ENCODE results near the gene DNMT3A. TPM values are rescaled to one million over a fixed set of nuclear protein-coding genes. Genes with fewer than 3 reads are reported as not detected.

The DNMT3A gene
- total and polyA plus RNA-seq, 2 experiments from 2014 or later = 47.2 to 80.4 TPM

DNA sequence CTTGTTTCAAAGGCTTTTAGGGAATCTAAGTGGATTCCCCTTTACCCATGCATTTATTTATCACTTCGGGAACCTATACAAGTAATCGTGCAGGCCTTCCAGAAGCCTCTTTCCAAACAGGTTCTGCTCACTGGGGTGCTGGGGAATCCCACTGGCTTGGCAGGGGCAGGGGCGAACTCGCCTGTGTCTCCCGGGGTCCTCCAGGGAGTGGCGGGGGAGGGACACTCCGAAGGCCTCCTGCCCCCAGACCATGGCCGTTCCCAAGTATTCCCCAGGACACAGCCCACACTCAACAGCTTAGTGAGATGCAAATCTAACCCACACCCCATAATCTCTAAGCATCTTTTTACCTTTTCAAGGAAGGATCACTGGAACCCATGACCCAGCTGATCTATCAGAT, 6.5 kb downstream of the DNMT3A start (continued):
- no peak for TF ChIP-seq ZNF114 (CRISPR knock-in tag; IDR thresholded peaks at IDR 0.05)
- TF ChIP-seq ZNF331 (CRISPR knock-in tag; IDR thresholded peaks at IDR 0.05; ENCODE audit: low read depth) = no peak
- TF ChIP-seq EZH2phosphoT487 (IDR thresholded peaks at IDR 0.05; ENCODE audit: unreplicated experiment) = no peak

GRCh38 chr2:25334482-25334881, 7.2 kb downstream of the DNMT3A start:
- no peaks in the 10 kb centered on the region; the same call in 1 of the 2 replicates for H4K20me1 ChIP-seq (replicated peaks; ENCODE audit: insufficient read depth)
- 0 out of 2 replicates have a peak, but pooled peaks cover 7% of the 10 kb centered on the region for H3K79me2 ChIP-seq (replicated peaks; ENCODE audit: insufficient read depth)
- TF ChIP-seq EZH2phosphoT487 (IDR thresholded peaks at IDR 0.05; ENCODE audit: unreplicated experiment) (no peak), STAT1 (IDR thresholded peaks at IDR 0.05; ENCODE audit: unreplicated experiment) (no peak)
- H3K27ac Mint-ChIP-seq = no peak overlapping the region
- no peak overlapping the region for H3K4me3 Mint-ChIP-seq
- H3K9me2 ChIP-seq (ENCODE audit: insufficient read depth) = no peaks in the 10 kb centered on the region
- peak overlapping the region; percentile 69; the same call in 1 of the 2 replicates for H3K4me2 ChIP-seq
- H3K9me3 Mint-ChIP-seq = no peaks in the 10 kb centered on the region
- peaks cover 60% of the 10 kb centered on the region for H3K4me1 Mint-ChIP-seq
- no peaks in the 10 kb centered on the region for H3K27me3 ChIP-seq (ENCODE audit: insufficient read depth)
- H3K4me1 ChIP-seq (ENCODE audit: insufficient read depth) = peaks cover 41% of the 10 kb centered on the region
- H2AFZ ChIP-seq = no peak overlapping the region
- H3K36me3 ChIP-seq (ENCODE audit: insufficient read depth) = no peaks in the 10 kb centered on the region
- no peak overlapping the region for H3K4me3 ChIP-seq
- DNase-seq (ENCODE audit: low spot score) = no peak
- peaks cover 19% of the 10 kb centered on the region for H3K27me3 Mint-ChIP-seq (ENCODE audit: insufficient read depth, low read depth, poor library complexity)
- H3K36me3 Mint-ChIP-seq (ENCODE audit: low read depth) = no peaks in the 10 kb centered on the region
- H3K27ac ChIP-seq (ENCODE audit: low read depth) = no peak overlapping the region
- 0 out of 2 replicates have a peak, but pooled peaks cover 8% of the 10 kb centered on the region for H3F3A ChIP-seq (replicated peaks; ENCODE audit: low read depth)
- no peak for ATAC-seq

- H3K4me1 Mint-ChIP-seq = peaks cover 58% of the 10 kb centered on the region
- peak overlapping the region; percentile 29; the same call in 1 of the 3 replicates for H3K4me3 Mint-ChIP-seq
Observed at GRCh38 chr2:25333981-25334380, 7.7 kb downstream of the DNMT3A start.

DNA sequence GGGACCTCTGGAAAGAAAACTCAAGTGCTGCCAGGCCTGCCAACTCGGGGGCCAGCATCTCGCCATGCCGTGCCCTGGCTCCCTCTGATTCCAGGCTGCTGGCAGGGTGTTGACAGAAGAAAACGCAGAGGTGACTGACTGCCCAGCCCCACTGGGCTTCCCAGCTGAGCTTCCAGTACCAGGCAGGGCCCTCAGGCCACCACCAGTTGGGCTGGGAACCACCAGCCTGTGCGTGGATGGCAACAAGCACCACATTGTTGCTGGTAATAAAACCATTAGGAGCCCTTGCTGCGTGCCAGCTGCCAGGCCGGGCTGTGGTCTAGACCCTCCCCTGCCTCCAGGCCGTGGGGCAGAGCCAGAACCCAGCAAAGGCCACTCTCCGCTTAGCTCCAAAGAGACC, 9.2 kb downstream of the DNMT3A start:
- H3K79me2 ChIP-seq (replicated peaks; ENCODE audit: insufficient read depth) = 0 out of 2 replicates have a peak, but pooled peaks cover 7% of the 10 kb centered on the region
- H3K4me1 ChIP-seq (ENCODE audit: insufficient read depth) = peaks cover 41% of the 10 kb centered on the region
- H3K27ac Mint-ChIP-seq = peak overlapping the region; percentile 76; the same call in 1 of the 2 replicates
- H3K36me3 Mint-ChIP-seq (ENCODE audit: low read depth) = peaks cover under 1% of the 10 kb centered on the region; the same call in 2 of the 3 replicates
- no peak overlapping the region for H3K4me3 ChIP-seq
- H4K20me1 ChIP-seq (replicated peaks; ENCODE audit: insufficient read depth) = no peaks in the 10 kb centered on the region; the same call in 1 of the 2 replicates
- H3K36me3 ChIP-seq (ENCODE audit: insufficient read depth) = no peaks in the 10 kb centered on the region
- H3K4me3 Mint-ChIP-seq = no peak overlapping the region; the same call in 2 of the 3 replicates
- ATAC-seq (no peak), DNase-seq (ENCODE audit: low spot score) (no peak)
- 0 out of 2 replicates have a peak, but pooled peaks cover 3% of the 10 kb centered on the region for H3F3A ChIP-seq (replicated peaks; ENCODE audit: low read depth)
- no peak overlapping the region for H3K4me2 ChIP-seq
- H3K4me1 Mint-ChIP-seq = peaks cover 47% of the 10 kb centered on the region
- no peak overlapping the region for H2AFZ ChIP-seq
- peaks cover under 1% of the 10 kb centered on the region; the same call in 2 of the 3 replicates for H3K9me3 Mint-ChIP-seq
- H3K27me3 Mint-ChIP-seq (ENCODE audit: insufficient read depth, low read depth, poor library complexity) = peaks cover 21% of the 10 kb centered on the region
- no peaks in the 10 kb centered on the region for H3K27me3 ChIP-seq (ENCODE audit: insufficient read depth)
- no peaks in the 10 kb centered on the region for H3K9me2 ChIP-seq (ENCODE audit: insufficient read depth)
- H3K27ac ChIP-seq (ENCODE audit: low read depth) = no peak overlapping the region
- TF ChIP-seq CREB1 (CRISPR knock-in tag; IDR thresholded peaks at IDR 0.05; ENCODE audit: low read depth) = no peak
- no peak for TF ChIP-seq JUNB (IDR thresholded peaks at IDR 0.05; ENCODE audit: unreplicated experiment)
- TF ChIP-seq POLR2AphosphoS5 (IDR thresholded peaks at IDR 0.05; ENCODE audit: low read depth) = no peak
- no peak for TF ChIP-seq CTCF (conservative IDR thresholded peaks at IDR 0.05; ENCODE audit: low read depth in 2 of 2)
- no peak for TF ChIP-seq ZNF331 (CRISPR knock-in tag; IDR thresholded peaks at IDR 0.05; ENCODE audit: low read depth)
- TF ChIP-seq EZH2 (IDR thresholded peaks at IDR 0.05; ENCODE audit: low read depth, unreplicated experiment) = no peak
- no peak for TF ChIP-seq REST (IDR thresholded peaks at IDR 0.05; ENCODE audit: unreplicated experiment)
- no peak for TF ChIP-seq ZNF114 (CRISPR knock-in tag; IDR thresholded peaks at IDR 0.05)

More at GRCh38 chr2:25333981-25334380, 7.7 kb downstream of the DNMT3A start:
- Histone ChIP-seq H3F3A (replicated peaks; ENCODE audit: low read depth) (0 out of 2 replicates have a peak, but pooled peaks cover 5% of the 10 kb centered on the region), H4K20me1 (replicated peaks; ENCODE audit: insufficient read depth) (no peaks in the 10 kb centered on the region; the same call in 1 of the 2 replicates), H3K27me3 (ENCODE audit: insufficient read depth) (no peaks in the 10 kb centered on the region), H3K4me2 (peak overlapping the region; percentile 69; the same call in 1 of the 2 replicates), H2AFZ (no peak overlapping the region), H3K27ac (ENCODE audit: low read depth) (no peak overlapping the region), H3K36me3 (ENCODE audit: insufficient read depth) (no peaks in the 10 kb centered on the region), H3K9me2 (ENCODE audit: insufficient read depth) (no peaks in the 10 kb centered on the region), H3K79me2 (replicated peaks; ENCODE audit: insufficient read depth) (0 out of 2 replicates have a peak, but pooled peaks cover 7% of the 10 kb centered on the region), H3K4me1 (ENCODE audit: insufficient read depth) (peaks cover 41% of the 10 kb centered on the region), H3K4me3 (0 out of 2 replicates have a peak overlapping the region, but pooled peaks have one; percentile 32)
- no peaks in the 10 kb centered on the region for H3K9me3 Mint-ChIP-seq
- H3K27me3 Mint-ChIP-seq (ENCODE audit: insufficient read depth, low read depth, poor library complexity) = peaks cover 19% of the 10 kb centered on the region
- no peak for DNase-seq (ENCODE audit: low spot score)
- H3K36me3 Mint-ChIP-seq (ENCODE audit: low read depth) = no peaks in the 10 kb centered on the region
- ATAC-seq = no peak
- no peak for TF ChIP-seq ZNF114 (CRISPR knock-in tag; IDR thresholded peaks at IDR 0.05)
- no peak overlapping the region for H3K27ac Mint-ChIP-seq

All from GM23338 (cell line).